GM12873 (cell line): Measurements from ENCODE around the gene CLPTM1L.

ENCODE experiments used
- TF ChIP-seq, protein P1 (sequence below): IDR thresholded peaks from 2 replicates; pipeline ENCODE4 v1.5.1; 2012; ENCODE audit warnings: low read depth, mild to moderate bottlenecking, moderate library complexity, low read length, control low read depth; ENCODE audit not compliant: insufficient read depth; ENCODE audit errors: missing control alignments

Gene CLPTM1L

DNA sequence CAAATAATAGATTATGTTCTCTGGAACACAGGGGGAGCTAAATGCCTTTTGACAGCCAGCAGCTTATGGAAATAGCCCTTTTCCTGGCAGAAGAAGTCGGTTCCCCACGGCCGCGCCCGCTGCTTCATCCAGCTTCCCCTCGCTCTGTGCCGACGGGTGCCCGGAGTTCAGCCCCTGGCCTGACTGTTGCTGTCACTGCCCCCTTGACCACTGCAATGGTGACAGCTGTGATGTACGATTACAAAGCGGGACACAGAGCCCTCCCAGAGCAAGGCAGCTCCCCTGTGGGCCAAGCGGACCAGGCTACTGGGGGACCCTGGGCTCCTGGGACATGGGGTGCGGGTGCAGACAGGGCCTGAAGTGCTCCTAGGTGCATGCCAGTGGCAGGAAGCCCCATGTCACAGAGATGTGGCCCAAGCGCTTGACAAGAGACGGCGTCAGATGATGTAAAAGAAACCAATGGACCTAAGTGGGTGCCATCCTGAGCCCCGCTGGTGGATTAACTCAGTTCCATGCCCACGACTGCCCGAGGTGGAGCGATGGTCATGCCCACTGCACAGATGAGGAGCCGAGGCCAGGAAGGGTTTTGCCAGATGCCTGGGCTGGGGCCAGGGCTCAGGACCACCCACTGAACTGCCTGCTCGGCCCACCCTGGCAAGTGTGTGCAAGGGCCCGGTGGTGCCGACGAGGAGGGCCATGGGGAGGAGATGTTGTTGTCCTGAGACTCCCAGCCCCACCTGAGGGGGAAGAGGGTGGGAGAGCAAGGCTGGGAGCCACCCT, 13.2 kb upstream of the CLPTM1L start:
- TF ChIP-seq, protein P1, sequence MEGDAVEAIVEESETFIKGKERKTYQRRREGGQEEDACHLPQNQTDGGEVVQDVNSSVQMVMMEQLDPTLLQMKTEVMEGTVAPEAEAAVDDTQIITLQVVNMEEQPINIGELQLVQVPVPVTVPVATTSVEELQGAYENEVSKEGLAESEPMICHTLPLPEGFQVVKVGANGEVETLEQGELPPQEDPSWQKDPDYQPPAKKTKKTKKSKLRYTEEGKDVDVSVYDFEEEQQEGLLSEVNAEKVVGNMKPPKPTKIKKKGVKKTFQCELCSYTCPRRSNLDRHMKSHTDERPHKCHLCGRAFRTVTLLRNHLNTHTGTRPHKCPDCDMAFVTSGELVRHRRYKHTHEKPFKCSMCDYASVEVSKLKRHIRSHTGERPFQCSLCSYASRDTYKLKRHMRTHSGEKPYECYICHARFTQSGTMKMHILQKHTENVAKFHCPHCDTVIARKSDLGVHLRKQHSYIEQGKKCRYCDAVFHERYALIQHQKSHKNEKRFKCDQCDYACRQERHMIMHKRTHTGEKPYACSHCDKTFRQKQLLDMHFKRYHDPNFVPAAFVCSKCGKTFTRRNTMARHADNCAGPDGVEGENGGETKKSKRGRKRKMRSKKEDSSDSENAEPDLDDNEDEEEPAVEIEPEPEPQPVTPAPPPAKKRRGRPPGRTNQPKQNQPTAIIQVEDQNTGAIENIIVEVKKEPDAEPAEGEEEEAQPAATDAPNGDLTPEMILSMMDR: no peak

GRCh38 chr5:1356873-1357787, 12.2 kb upstream of the CLPTM1L start:
- TF ChIP-seq, protein P1: no peak

- TF ChIP-seq, protein P1: no peak
Measured at GRCh38 chr5:1354576-1354975, 9.7 kb upstream of the CLPTM1L start.

- TF ChIP-seq, protein P1: no peak
Measured at GRCh38 chr5:1352231-1353219, 7.6 kb upstream of the CLPTM1L start.

DNA sequence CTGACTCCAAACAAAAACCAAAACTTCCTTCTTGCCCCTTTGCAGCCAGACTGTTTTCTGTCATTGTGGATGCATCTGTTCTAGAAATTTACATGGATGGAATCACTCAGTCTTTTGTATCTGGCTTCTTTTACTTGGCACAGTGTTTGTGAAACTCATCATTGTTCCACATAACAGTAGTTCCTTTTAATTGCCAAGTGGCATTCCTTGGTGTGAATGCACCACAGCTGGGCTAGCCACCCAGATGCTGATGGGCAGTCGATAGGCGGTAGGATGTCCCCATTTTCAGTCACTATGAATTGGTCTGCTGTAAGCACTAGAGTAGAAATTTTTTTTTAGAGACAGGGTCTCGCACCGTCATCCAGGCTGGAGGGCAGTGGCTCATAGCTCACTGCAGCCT, 6.3 kb upstream of the CLPTM1L start:
- TF ChIP-seq, protein P1: no peak

DNA sequence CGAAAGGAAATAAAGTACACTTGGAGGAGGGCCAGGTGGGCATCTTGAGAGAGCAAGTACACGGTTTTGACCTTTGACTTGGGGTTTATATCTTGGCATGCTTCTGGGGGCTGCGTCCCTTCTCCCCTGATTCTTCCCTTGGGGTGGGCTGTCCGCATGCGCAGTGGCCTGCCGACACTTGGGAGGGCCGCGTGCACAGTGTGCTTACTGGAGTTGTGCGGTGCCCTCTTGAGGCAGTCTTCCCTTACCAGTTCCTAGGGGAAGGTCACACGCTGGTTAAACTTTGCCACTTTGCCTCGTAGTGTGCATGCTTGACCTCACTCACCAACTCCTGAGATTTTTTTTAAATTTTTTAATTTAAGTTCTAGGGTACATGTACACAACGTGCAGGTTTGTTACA, 4.3 kb upstream of the CLPTM1L start:
- TF ChIP-seq, protein P1: peak; percentile 33
